SK-N-SH (cell line): ENCODE results near the gene ANO4. TPM values are rescaled to one million over a fixed set of nuclear protein-coding genes. Genes with fewer than 3 reads are reported as not detected.

Source experiments
- polyA plus RNA-seq, 3 experiments: library from polyadenylated mRNA; depleted of rRNA; stranded (reverse); fragments of >200 nt; gene quantifications; 2 replicates each; pipeline ENCODE4 v1.2.3, GENCODE V29; 2012

ANO4 gene
- polyA plus RNA-seq, 1 of the 3 experiments (the other 2 are of a cell fraction), result 9.4 TPM

Other genes starting within 250 kb of the ANO4 start
- 1.6 TPM in 2 replicates for gene GAS2L3, start 221.1 kb upstream of the ANO4 start, polyA plus RNA-seq (2012; rRNA removed)